Activated CD4-positive, alpha-beta T cell treated with anti-CD3 and anti-CD28 coated beads, Interleukin-2, amount 10 ng/mL, durations not matched to agents 7 days and 5 days (primary cell): Measurements from ENCODE around the gene TBC1D25. TPM values are rescaled to one million over a fixed set of nuclear protein-coding genes. Genes with fewer than 3 reads are reported as not detected.

Experiments used
- CTCF ChIA-PET: fragments of 350-600 bp; sonication (Branson Sonifier 250); formaldehyde crosslinking; loops from one replicate; lab custom pipeline; 2021; ENCODE audit warnings: antibody characterized with exemption; lab: Charles Lee
- POLR2A ChIA-PET: fragments of 350-600 bp; sonication (Branson Sonifier 250); formaldehyde crosslinking; loops from one replicate; lab custom pipeline; 2021; ENCODE audit warnings: antibody characterized with exemption; lab: Charles Lee
- DNase-seq: peaks from one replicate; pipeline ENCODE4 v3.0.0-alpha.2; 2020
- H3K27ac Mint-ChIP-seq: one replicate; pipeline ENCODE4 v1.8.0; 2021; ENCODE audit warnings: mild to moderate bottlenecking, moderate library complexity, mixed read lengths
- H3K27me3 Mint-ChIP-seq: one replicate; pipeline ENCODE4 v1.8.0; 2021; ENCODE audit warnings: mixed read lengths
- H3K36me3 Mint-ChIP-seq: one replicate; pipeline ENCODE4 v1.8.0; 2021; ENCODE audit warnings: low read depth, mixed read lengths
- H3K4me1 Mint-ChIP-seq: one replicate; pipeline ENCODE4 v1.8.0; 2021; ENCODE audit warnings: mixed read lengths
- H3K4me3 Mint-ChIP-seq: one replicate; pipeline ENCODE4 v1.8.0; 2021; ENCODE audit warnings: mild to moderate bottlenecking, moderate library complexity, mixed read lengths
- H3K9me3 Mint-ChIP-seq: one replicate; pipeline ENCODE4 v1.8.0; 2021; ENCODE audit warnings: mixed read lengths
- total RNA-seq, 2 experiments: library from RNA; stranded (reverse); gene quantifications; one replicate each; pipeline ENCODE4 v1.2.3, GENCODE V29; 2021

Gene TBC1D25
- total RNA-seq, 2 experiments from 2014 or later: 19.5 to 20.4 TPM

DNA sequence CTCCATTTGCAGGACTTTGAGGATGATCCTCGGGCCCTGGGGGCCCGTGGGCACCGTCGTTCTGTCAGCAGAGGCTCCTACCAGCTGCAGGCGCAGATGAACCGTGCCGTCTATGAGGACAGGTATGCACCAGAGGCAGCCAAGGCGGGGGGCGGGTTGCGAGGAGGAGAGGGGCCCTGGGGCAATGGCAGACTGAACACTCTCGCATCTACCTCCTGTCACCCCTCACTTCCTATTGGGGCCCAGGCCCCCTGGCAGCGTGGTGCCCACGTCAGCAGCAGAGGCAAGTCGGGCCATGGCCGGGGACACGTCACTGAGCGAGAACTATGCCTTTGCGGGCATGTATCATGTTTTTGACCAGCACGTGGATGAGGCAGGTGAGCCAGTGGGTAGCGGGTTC lies 59.8 kb downstream of the TBC1D25 start:
- H3K9me3 Mint-ChIP-seq: no peaks in the 10 kb centered on the region
- H3K4me3 Mint-ChIP-seq: no peak overlapping the region
- peaks cover 12% of the 10 kb centered on the region for H3K4me1 Mint-ChIP-seq
- DNase-seq: no peak
- no peaks in the 10 kb centered on the region for H3K27me3 Mint-ChIP-seq
- peaks cover 9% of the 10 kb centered on the region for H3K36me3 Mint-ChIP-seq
- H3K27ac Mint-ChIP-seq: no peak overlapping the region
- ChIA-PET CTCF (no interaction called here), POLR2A (no interaction called here)

DNA sequence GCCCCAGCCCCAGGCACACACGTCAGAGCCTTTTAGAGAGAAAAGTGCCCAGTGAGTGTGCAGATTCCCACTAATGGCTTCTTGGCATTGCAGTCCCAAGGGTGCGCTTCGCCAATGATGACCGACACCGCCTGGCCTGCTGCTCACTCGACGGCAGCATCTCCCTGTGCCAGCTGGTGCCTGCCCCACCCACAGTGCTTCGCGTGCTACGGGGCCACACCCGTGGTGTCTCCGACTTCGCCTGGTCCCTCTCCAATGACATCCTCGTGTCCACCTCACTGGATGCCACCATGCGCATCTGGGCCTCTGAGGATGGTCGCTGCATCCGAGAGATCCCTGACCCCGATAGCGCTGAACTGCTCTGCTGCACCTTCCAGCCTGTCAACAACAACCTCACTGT lies 60.7 kb downstream of the TBC1D25 start:
- H3K4me1 Mint-ChIP-seq: peaks cover 12% of the 10 kb centered on the region
- ChIA-PET CTCF (no interaction called here), POLR2A (no interaction called here)
- no peak overlapping the region for H3K27ac Mint-ChIP-seq
- no peak overlapping the region for H3K4me3 Mint-ChIP-seq
- DNase-seq: no peak
- no peaks in the 10 kb centered on the region for H3K27me3 Mint-ChIP-seq
- no peaks in the 10 kb centered on the region for H3K9me3 Mint-ChIP-seq
- H3K36me3 Mint-ChIP-seq: peaks cover 10% of the 10 kb centered on the region

DNA sequence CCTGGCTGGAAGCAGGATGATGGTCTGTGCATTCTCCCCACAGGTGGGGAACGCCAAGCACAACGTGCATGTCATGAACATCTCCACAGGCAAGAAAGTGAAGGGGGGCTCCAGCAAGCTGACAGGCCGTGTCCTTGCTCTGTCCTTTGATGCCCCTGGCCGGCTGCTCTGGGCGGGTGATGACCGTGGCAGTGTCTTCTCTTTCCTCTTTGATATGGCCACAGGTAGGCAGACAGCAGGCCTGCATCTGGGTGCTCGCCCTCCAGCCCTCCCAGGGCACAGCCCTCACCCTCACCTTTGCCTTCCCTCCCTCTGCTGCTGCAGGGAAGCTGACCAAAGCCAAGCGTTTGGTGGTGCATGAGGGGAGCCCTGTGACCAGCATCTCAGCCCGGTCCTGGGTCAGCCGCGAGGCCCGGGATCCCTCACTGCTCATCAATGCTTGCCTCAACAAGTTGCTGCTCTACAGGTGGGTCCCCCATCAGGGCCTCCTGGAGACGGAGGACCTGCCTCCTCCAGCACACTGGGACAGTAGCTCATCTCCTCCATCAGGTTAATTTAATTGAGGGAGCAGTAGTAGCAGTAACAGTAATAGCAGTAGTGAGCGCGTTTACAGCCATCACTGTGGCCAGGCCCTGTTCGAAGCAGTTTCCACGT lies 62.4 kb downstream of the TBC1D25 start:
- H3K4me3 Mint-ChIP-seq: no peak overlapping the region
- H3K9me3 Mint-ChIP-seq: no peaks in the 10 kb centered on the region
- no peaks in the 10 kb centered on the region for H3K27me3 Mint-ChIP-seq
- peak overlapping the region; percentile 71 for H3K27ac Mint-ChIP-seq
- POLR2A ChIA-PET: no interaction called here
- peaks cover 10% of the 10 kb centered on the region for H3K36me3 Mint-ChIP-seq
- no peak for DNase-seq
- peaks cover 12% of the 10 kb centered on the region for H3K4me1 Mint-ChIP-seq
- CTCF ChIA-PET: no interaction called here

DNA sequence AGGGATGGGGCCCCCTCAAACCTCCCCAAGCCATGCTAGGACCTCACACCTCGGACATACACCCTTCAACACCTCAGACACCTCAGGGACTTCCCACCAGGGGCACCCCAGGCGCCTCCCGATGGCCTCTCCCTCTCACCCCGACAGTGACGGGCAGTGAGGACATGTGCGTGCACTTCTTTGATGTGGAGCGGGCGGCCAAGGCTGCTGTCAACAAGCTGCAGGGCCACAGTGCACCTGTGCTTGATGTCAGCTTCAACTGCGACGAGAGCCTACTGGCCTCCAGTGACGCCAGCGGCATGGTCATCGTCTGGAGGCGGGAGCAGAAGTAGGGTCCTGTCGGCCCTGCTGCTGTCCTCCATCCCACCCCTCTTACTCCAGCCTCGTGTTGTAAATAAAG lies 65.2 kb downstream of the TBC1D25 start:
- POLR2A ChIA-PET: no interaction called here

DNA sequence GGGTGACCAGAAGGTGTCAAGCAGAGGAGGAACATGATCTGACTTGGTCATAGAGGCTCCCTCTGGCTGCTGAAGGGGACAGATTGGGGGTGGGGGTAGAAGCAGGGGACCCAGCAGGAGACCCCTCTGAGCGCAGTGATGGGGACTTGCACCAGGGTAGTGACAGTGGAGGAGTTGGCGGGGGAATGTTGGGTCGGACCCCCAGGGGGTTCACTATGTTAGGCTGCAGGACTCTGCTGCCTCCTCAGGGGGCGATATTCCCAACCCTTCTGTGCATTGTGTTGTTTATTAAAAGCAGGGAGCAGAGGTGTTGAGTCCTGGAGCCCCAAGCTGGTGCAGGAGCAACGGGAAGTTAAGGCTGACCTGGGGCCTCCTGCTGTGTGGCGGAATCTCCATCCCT lies 66.6 kb downstream of the TBC1D25 start:
- POLR2A ChIA-PET: no interaction called here
- Mint-ChIP-seq H3K27ac (no peak overlapping the region), H3K9me3 (no peaks in the 10 kb centered on the region), H3K4me1 (no peaks in the 10 kb centered on the region), H3K4me3 (no peak overlapping the region), H3K27me3 (no peaks in the 10 kb centered on the region), H3K36me3 (peaks cover 5% of the 10 kb centered on the region)
- CTCF ChIA-PET: no interaction called here
- DNase-seq: no peak

More for the DNA sequence above, 65.2 kb downstream of the TBC1D25 start:
- no peaks in the 10 kb centered on the region for H3K27me3 Mint-ChIP-seq
- no peak overlapping the region for H3K27ac Mint-ChIP-seq
- no peak for DNase-seq
- H3K4me1 Mint-ChIP-seq: no peaks in the 10 kb centered on the region
- CTCF ChIA-PET: no interaction called here
- peaks cover 5% of the 10 kb centered on the region for H3K36me3 Mint-ChIP-seq
- no peaks in the 10 kb centered on the region for H3K9me3 Mint-ChIP-seq
- H3K4me3 Mint-ChIP-seq: no peak overlapping the region

DNA sequence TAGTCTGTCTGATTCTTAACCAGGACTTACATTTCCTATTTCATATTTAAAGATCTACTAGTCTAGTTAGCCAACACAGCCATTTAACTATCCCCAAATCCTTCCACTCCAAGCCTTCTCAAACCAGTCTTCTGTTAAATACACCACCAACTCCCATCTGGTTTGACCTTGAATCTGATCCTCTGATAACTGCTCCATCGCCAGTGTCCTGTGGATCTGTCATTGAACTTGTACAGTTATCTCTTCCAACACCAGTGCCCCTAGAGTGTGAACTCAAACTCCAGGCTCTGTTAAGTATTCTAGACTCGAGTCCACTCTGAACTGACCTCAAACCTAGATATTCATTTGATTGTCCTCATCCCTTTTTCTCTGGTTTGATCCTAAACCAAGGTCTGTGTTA lies 72.2 kb downstream of the TBC1D25 start:
- peaks cover 2% of the 10 kb centered on the region for H3K27me3 Mint-ChIP-seq
- H3K27ac Mint-ChIP-seq: no peak overlapping the region

More for the DNA sequence above, 72.2 kb downstream of the TBC1D25 start:
- Mint-ChIP-seq H3K4me1 (no peaks in the 10 kb centered on the region), H3K36me3 (no peaks in the 10 kb centered on the region), H3K4me3 (no peak overlapping the region), H3K9me3 (no peaks in the 10 kb centered on the region)
- POLR2A ChIA-PET: no interaction called here
- DNase-seq: no peak
- CTCF ChIA-PET: no interaction called here

Other genes with a start within 250 kb of the TBC1D25 start
- gene SSX3, start 183.0 kb upstream of the TBC1D25 start, total RNA-seq: not detected
- not detected for gene SSX4, start 156.2 kb upstream of the TBC1D25 start, total RNA-seq
- gene SSX4B, start 127.8 kb upstream of the TBC1D25 start, total RNA-seq: not detected
- gene SLC38A5, start 69.5 kb upstream of the TBC1D25 start, total RNA-seq: 10 to 100 TPM; 78.3 to 78.9 TPM
- gene FTSJ1, start 63.5 kb upstream of the TBC1D25 start, total RNA-seq: 10 to 100 TPM; 59.5 to 60.2 TPM
- gene PORCN, start 30.7 kb upstream of the TBC1D25 start, total RNA-seq: 10 to 100 TPM; 12.5 to 13.3 TPM
- 100 to 1,000 TPM; 246 to 251 TPM for gene EBP, start 17.9 kb upstream of the TBC1D25 start, total RNA-seq
- gene RBM3, start 34.8 kb downstream of the TBC1D25 start, total RNA-seq: 100 to 1,000 TPM; 270 to 289 TPM
- 10 to 100 TPM; 37.8 to 44.5 TPM for gene WDR13, start 57.8 kb downstream of the TBC1D25 start, total RNA-seq
- gene WAS, start 144.1 kb downstream of the TBC1D25 start, total RNA-seq: 100 to 1,000 TPM; 165 to 177 TPM
- gene SUV39H1, start 157.0 kb downstream of the TBC1D25 start, total RNA-seq: 10 to 100 TPM; 33.4 to 33.6 TPM
- gene GLOD5, start 222.0 kb downstream of the TBC1D25 start, total RNA-seq: not detected
- gene GATA1, start 246.9 kb downstream of the TBC1D25 start, total RNA-seq: not detected